Daoy (cell line): Measurements from ENCODE around the gene CHDH. TPM values are rescaled to one million over a fixed set of nuclear protein-coding genes. Genes with fewer than 3 reads are reported as not detected.

Experiments used
- total RNA-seq: library from RNA; depleted of rRNA; stranded (reverse); fragments of >200 nt; shearing (Covaris generic); gene quantifications from 2 replicates; pipeline ENCODE4 v1.2.3, GENCODE V29; 2014; rRNA removed

CHDH gene
- total RNA-seq, 1 experiment from 2014 or later: 6.2 TPM

Other genes with a start within 250 kb of the CHDH start
- 1.9 and 3.1 TPM in 2 replicates for gene IL17RB, start 149 bp upstream of the CHDH start, total RNA-seq
- gene ACTR8, start 35.7 kb upstream of the CHDH start, total RNA-seq: 27.1 and 38.9 TPM in 2 replicates
- gene SELENOK, start 45.4 kb upstream of the CHDH start, total RNA-seq: 54.8 and 62.3 TPM in 2 replicates